Epithelial cell of alveolus of lung (primary cell): Measurements from ENCODE around the gene ZFYVE16. TPM values are rescaled to one million over a fixed set of nuclear protein-coding genes. Genes with fewer than 3 reads are reported as not detected.

Source experiments
- total RNA-seq: library from RNA; depleted of rRNA; stranded (reverse); fragments of >200 nt; gene quantifications from 2 replicates; pipeline ENCODE4 v1.2.1, GENCODE V29; 2015

Gene ZFYVE16
- 13.7 and 29.8 TPM in 2 replicates for total RNA-seq

DNA sequence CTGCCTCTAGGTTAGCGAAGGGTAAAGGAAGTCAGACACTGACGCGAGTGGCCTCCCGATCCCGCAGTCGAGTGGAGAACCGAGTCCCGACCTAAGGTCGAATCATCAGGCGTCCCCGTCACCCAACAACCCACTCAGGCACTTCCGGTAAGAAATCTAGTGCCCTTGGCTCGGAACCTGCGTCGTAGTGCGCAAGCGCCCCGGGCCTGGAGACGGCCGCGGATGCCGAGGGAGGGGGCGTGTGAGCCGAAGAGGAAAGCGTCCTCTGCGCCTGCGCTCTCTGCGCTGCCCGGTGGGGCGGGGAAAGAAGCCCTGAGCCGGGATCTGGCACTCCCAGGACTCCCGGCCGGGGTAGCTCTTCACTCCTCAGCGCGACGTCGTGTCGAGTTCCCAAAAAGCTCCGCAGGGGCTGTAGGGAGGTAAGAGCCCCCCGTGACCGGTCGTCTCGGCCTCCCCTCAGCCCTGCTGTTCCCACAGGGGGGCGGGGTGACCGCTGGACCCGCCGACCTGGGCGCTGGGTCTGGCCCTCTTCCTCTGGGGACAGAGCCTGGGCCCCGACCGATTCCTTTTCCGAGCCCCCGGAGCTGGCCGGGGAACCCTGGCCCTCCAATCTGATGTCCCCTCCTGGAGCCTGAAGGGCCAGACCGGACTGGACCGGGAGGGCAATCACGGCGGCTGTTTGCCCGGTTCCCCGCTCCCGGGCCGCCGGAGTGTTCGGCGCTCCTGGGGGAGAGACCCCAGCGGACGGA is at the start of gene ZFYVE16:
ZFYVE16 (plus strand) TSS at position 330 of the 749 bp plus-strand sequence. CDS start 26,084 bp downstream, outside the sequence.

DNA sequence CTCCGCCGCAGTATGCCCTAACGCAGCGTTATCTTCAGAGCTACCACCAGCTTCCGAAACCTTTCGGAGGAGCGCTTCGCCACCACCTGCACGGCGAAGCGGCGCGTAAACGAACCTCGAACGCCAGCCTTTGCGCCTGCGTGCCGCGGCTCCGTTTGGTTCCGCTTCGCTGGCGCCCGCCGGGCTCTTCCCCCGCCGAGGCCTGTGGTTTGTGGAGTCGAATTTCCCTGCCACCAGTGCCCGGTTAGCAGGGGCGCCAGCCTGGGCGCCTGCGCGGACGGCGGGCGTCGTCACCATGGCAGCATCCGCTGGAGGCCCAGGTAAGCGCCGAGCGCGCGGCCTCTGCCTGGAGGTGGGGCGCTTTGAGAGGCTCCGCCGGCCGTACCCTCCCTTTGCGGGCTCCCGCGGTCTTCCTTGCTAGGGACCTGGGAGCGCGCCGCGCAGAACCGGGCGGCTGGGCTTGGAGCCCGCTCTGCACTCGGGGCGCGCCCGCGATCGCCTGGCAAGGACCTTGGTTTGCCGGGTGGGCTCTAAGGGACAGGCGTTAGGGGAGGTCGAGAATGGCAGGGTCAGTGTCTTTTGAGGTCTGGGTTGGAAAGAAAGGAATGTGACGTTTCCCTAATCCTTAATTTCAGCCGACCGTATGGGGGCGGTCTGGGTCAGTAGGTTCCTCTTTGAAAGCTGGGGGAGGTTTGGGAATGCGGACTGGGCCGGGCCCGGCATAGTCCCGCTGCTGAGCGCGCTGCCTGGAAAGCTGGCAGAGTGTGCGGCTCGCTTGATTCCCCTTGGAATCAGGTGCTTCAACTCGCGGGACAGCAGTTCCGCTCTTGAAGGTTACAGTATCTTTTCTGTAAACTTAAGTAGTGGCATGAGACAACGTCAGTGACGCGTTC is 80.2 kb downstream of the ZFYVE16 start, which contains the start of gene FAM151B:
FAM151B (plus strand) TSS at position 272 of the 893 bp plus-strand sequence; CDS start at position 296, 24 bp downstream.

Other genes with a start within 250 kb of the ZFYVE16 start
- 4.7 and 7.1 TPM in 2 replicates for gene SERINC5, start 152.0 kb upstream of the ZFYVE16 start, total RNA-seq
- gene SPZ1, start 88.1 kb upstream of the ZFYVE16 start, total RNA-seq: not detected in 2 replicates
- gene FAM151B, start 80.0 kb downstream of the ZFYVE16 start, total RNA-seq: 0.40 and 1.2 TPM in 2 replicates
- gene ANKRD34B, start 162.2 kb downstream of the ZFYVE16 start, total RNA-seq: 0.13 TPM in 1 of 2 replicates, not detected in the other
- 7.5 and 11.2 TPM in 2 replicates for gene MSH3, start 246.6 kb downstream of the ZFYVE16 start, total RNA-seq
- gene DHFR, start 246.9 kb downstream of the ZFYVE16 start, total RNA-seq: 24.1 and 36.1 TPM in 2 replicates